Measurements from ENCODE around the gene MYADML2.

DNA sequence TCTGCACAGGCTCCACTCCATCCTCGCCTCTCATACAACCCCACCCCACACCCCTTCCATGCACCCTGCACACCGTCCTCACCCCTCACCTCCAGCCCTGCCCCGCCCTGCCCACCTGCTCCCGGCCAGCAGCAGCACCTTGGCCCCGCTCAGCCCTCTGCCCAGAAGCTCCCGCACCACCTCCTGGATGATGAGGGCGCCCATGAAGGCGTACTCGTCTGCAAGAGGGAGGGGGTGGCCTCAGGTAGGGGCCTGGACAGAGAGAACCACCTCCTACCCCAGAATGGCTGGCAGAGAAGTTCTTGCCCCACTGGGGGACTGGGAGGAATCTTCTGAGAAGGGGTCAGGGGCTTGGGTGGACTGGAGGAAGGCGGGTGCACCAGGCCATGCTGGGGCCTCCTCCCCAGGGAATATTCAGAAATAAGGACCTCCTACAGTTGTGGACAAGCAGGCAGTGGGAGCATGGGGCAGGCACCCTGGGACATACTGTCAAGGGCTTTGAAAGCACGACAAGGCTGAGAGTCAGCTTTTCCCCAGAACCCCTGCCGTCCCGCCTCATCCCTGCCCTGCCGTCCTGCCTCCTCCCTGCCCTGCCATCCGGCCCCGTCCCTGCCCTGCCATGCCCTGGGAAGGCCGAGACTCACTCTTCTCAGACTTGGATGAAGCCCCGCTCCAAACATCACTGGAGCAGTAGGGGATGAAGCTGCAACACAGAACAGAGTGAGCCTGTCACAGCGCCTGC lies 10.8 kb upstream of the MYADML2 start:
- TF ChIP-seq POLR2A (IDR thresholded peaks at IDR 0.05): no peak
- TF ChIP-seq CTCF (IDR thresholded peaks at IDR 0.05 in 4 of 5, conservative IDR thresholded peaks at IDR 0.05 in 1 of 5): no peak
